ENCODE results near the gene GRID2. TPM values are rescaled to one million over a fixed set of nuclear protein-coding genes. Genes with fewer than 3 reads are reported as not detected.

Gene GRID2
- total and polyA plus RNA-seq, 2 of the 13 experiments (the other 11 are each of a cell fraction or from before 2014, with no cell fraction given) = not detected

DNA sequence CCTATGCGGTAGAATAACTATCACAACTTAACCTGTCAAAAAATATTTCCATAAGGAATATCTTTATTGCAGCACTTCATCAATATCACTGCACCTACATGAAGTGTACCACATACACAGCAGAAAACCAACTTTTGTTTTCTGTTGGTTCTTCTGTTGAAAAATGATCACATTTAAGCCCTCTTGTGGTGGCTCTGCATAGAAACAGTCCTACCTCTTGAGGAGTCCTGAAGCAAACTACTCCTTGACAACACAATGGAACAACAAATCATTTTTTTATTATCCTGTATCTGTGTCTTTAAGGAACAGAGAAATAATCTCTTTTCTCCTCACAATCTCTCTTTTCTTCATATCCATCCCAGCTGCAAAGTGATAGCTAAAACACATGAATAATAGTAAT, 1484.9 kb downstream of the GRID2 start (continued):
- TF ChIP-seq MXI1 (IDR thresholded peaks at IDR 0.05; ENCODE audit: borderline replicate concordance, low read depth, low read length) (no peak), TARDBP (CRISPR knock-in tag; IDR thresholded peaks at IDR 0.05) (no peak), FOXP1 (IDR thresholded peaks at IDR 0.05) (no peak), FOXP1 (CRISPR knock-in tag; IDR thresholded peaks at IDR 0.05) (no peak), KDM5B (CRISPR knock-in tag; IDR thresholded peaks at IDR 0.05; ENCODE audit: borderline replicate concordance) (no peak), JUND (CRISPR knock-in tag; IDR thresholded peaks at IDR 0.05) (no peak), TBX2 (CRISPR knock-in tag; IDR thresholded peaks at IDR 0.05; ENCODE audit: borderline replicate concordance) (no peak)

- CTCF ChIA-PET (ENCODE audit: low intra/inter-chr PET ratio, low total read pairs) = interaction anchor here (1.7 to 2.7 kb wide), 3 partner anchors 335 to 599 kb away, joined by 10 to 18 read pairs (median 15); no protein-coding TSS in a partner anchor
Observed at GRCh38 chr4:93791570-93792195, 1487.9 kb downstream of the GRID2 start.

More at GRCh38 chr4:93791570-93792195, 1487.9 kb downstream of the GRID2 start:
- FAIRE-seq (peak; percentile 42), ATAC-seq (peak; percentile 88), DNase-seq (ENCODE audit: low spot score) (peak; percentile 50)
- Histone ChIP-seq H4K20me1 (ENCODE audit: insufficient read depth, low read length) (no peaks in the 10 kb centered on the region), H3K4me1 (ENCODE audit: insufficient read depth, low read length) (no peaks in the 10 kb centered on the region), H3K9ac (ENCODE audit: insufficient read depth, low read depth, low read length) (no peak overlapping the region), H3K27me3 (ENCODE audit: control insufficient read depth in 1 of 2, insufficient read depth in 2 of 2, low read length in 2 of 2) (0 out of 5 replicates have a peak, but pooled peaks cover 0 to 3% of the 10 kb centered on the region in 2 experiments), H3K9me3 (ENCODE audit: low read length) (no peaks in the 10 kb centered on the region), H3K79me2 (ENCODE audit: insufficient read depth, low read length) (no peaks in the 10 kb centered on the region), H3K27ac (ENCODE audit: extremely low read length, insufficient read depth, low read length) (no peak overlapping the region), H3K4me3 (replicated peaks in 1 of 3; ENCODE audit: insufficient read depth in 1 of 3, low read depth in 2 of 3, low read length in 3 of 3) (no peak overlapping the region), H3K36me3 (replicated peaks in 1 of 2; ENCODE audit: control insufficient read depth in 1 of 2, insufficient read depth in 2 of 2, low read length in 2 of 2) (no peaks in the 10 kb centered on the region), H2AFZ (ENCODE audit: low read length) (no peak overlapping the region), H3K4me2 (ENCODE audit: low read depth, low read length) (no peak overlapping the region)
- no TSS peak for BruUV-seq (replicated peaks)
- intact Hi-C loops (cut with micrococcal nuclease; ENCODE audit: unreplicated experiment) (loop anchor here (1.0 to 2.0 kb wide), 4 partner anchors 81 to 599 kb away; no protein-coding TSS in a partner anchor), in situ Hi-C loops (cut with HindIII; ENCODE audit: extremely low pct_ligation_motif_present, low pct_unique_long_range_greater_than_20kb) (loop anchor here (5.0 to 25.0 kb wide), 3 partner anchors 471 to 796 kb away; no protein-coding TSS in a partner anchor)
- no peak for TF ChIP-seq HNF4A (CRISPR knock-in tag; IDR thresholded peaks at IDR 0.05)
- peak; percentile 59; the same call in 1 of the 2 replicates for TF ChIP-seq RAD21 (CRISPR knock-in tag; IDR thresholded peaks at IDR 0.05)
- TF ChIP-seq, protein P1, sequence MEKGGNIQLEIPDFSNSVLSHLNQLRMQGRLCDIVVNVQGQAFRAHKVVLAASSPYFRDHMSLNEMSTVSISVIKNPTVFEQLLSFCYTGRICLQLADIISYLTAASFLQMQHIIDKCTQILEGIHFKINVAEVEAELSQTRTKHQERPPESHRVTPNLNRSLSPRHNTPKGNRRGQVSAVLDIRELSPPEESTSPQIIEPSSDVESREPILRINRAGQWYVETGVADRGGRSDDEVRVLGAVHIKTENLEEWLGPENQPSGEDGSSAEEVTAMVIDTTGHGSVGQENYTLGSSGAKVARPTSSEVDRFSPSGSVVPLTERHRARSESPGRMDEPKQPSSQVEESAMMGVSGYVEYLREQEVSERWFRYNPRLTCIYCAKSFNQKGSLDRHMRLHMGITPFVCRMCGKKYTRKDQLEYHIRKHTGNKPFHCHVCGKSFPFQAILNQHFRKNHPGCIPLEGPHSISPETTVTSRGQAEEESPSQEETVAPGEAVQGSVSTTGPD (CRISPR knock-in tag; IDR thresholded peaks at IDR 0.05) = no peak
- TF ChIP-seq STAG1 (CRISPR knock-in tag; IDR thresholded peaks at IDR 0.05) = peak; percentile 91
- TF ChIP-seq CTCF (CRISPR knock-in tag; IDR thresholded peaks at IDR 0.05) = peak; percentile 82
- peak; percentile 57; the same call in 1 of the 2 replicates for TF ChIP-seq SMC3 (IDR thresholded peaks at IDR 0.05; ENCODE audit: low read length)
- TF ChIP-seq ZNF749 (CRISPR knock-in tag; IDR thresholded peaks at IDR 0.05; ENCODE audit: borderline replicate concordance) = no peak
- POLR2A ChIA-PET = no interaction called here
- 0% methylated on average over 3 of the region's 3 CpGs for WGBS (ENCODE audit: low lambda C conversion rate)

Data from HepG2 (cell line).